CD14-positive monocyte (primary cell): ENCODE results near the gene FDX2. TPM values are rescaled to one million over a fixed set of nuclear protein-coding genes. Genes with fewer than 3 reads are reported as not detected.

Source experiments
- DNase-seq, 3 donors: peaks; one replicate each; pipeline ENCODE4 v3.0.0-alpha.2; 2011 to 2022
- H2AFZ ChIP-seq: 2 replicates; pipeline ENCODE4 v1.6.0; 2012; ENCODE audit warnings: mild to moderate bottlenecking, low read depth, low read length, inconsistent platforms; ENCODE audit not compliant: insufficient read depth, poor library complexity, severe bottlenecking
- H3K27ac ChIP-seq, 2 donors: 1 replicate in 1 of 2; 2 replicates in 1 of 2; pipeline ENCODE4 v1.5.1; 2012 to 2013; ENCODE audit warnings: low read length in 2 of 2, control low read depth in 1 of 2, inconsistent platforms in 1 of 2, low read depth in 1 of 2, mild to moderate bottlenecking in 1 of 2
- H3K27me3 ChIP-seq, 2 donors: one replicate each; pipeline versions ENCODE4 v1.6.0 to v1.6.1; 2011 to 2013; ENCODE audit warnings: low read length in 2 of 2; ENCODE audit not compliant: control insufficient read depth in 2 of 2, insufficient read depth in 2 of 2
- H3K36me3 ChIP-seq, 2 donors: replicated peaks in 1 of 2; 1 replicate in 1 of 2; 2 replicates in 1 of 2; pipeline versions ENCODE4 v1.5.1 to v1.6.1; 2012 to 2013; ENCODE audit warnings: low read length in 2 of 2, control low read depth in 1 of 2, inconsistent platforms in 1 of 2, mild to moderate bottlenecking in 1 of 2; ENCODE audit not compliant: insufficient read depth in 2 of 2, control insufficient read depth in 1 of 2
- H3K4me1 ChIP-seq, 2 donors: 1 replicate in 1 of 2; 2 replicates in 1 of 2; pipeline versions ENCODE4 v1.5.1 to v1.6.1; 2012 to 2013; ENCODE audit warnings: low read length in 2 of 2, control low read depth in 1 of 2, inconsistent platforms in 1 of 2, mild to moderate bottlenecking in 1 of 2, moderate library complexity in 1 of 2; ENCODE audit not compliant: insufficient read depth in 2 of 2, control insufficient read depth in 1 of 2
- H3K4me2 ChIP-seq: replicated peaks from 2 replicates; pipeline ENCODE3; 2012; ENCODE audit warnings: low read length, moderate library complexity, mild to moderate bottlenecking; ENCODE audit not compliant: poor library complexity, severe bottlenecking; ENCODE audit errors: extremely low read depth
- H3K4me3 ChIP-seq, 3 experiments: fragments of 200-600 bp in 1 of 3; sonication (generic) in 1 of 3; replicated peaks in 1 of 3; 1 replicate in 2 of 3; 2 replicates in 1 of 3; pipeline ENCODE4 v1.5.1; 2011 to 2013; ENCODE audit warnings: low read length in 3 of 3, mild to moderate bottlenecking in 3 of 3, control low read depth in 2 of 3, low read depth in 2 of 3, inconsistent platforms in 1 of 3, moderate library complexity in 1 of 3
- H3K79me2 ChIP-seq: 2 replicates; pipeline ENCODE4 v1.6.0; 2012; ENCODE audit warnings: mild to moderate bottlenecking, control low read depth, inconsistent platforms, low read length, moderate library complexity; ENCODE audit not compliant: insufficient read depth
- H3K9ac ChIP-seq: 2 replicates; pipeline ENCODE4 v1.6.0; 2017; ENCODE audit warnings: low read length, mild to moderate bottlenecking; ENCODE audit not compliant: insufficient read depth, poor library complexity, severe bottlenecking
- H3K9me3 ChIP-seq, 2 donors: replicated peaks in 1 of 2; 1 replicate in 1 of 2; 2 replicates in 1 of 2; pipeline versions ENCODE4 v1.5.1 to v1.6.1; 2012 to 2013; ENCODE audit warnings: low read length in 2 of 2, control low read depth in 1 of 2; ENCODE audit not compliant: control insufficient read depth in 1 of 2, insufficient read depth in 1 of 2
- H4K20me1 ChIP-seq: 2 replicates; pipeline ENCODE4 v1.6.0; 2012; ENCODE audit warnings: mild to moderate bottlenecking, low read length, control low read depth, moderate library complexity; ENCODE audit not compliant: insufficient read depth
- H3K27ac Mint-ChIP-seq, 7 donors: one replicate each; pipeline ENCODE4 v1.8.0; 2020; ENCODE audit warnings: mild to moderate bottlenecking in 7 of 7, mixed read lengths in 7 of 7, moderate library complexity in 6 of 7, inconsistent platforms in 2 of 7
- H3K27me3 Mint-ChIP-seq, 3 donors: one replicate each; pipeline ENCODE4 v1.8.0; 2021 to 2022; ENCODE audit warnings: low read depth in 3 of 3, mild to moderate bottlenecking in 3 of 3, mixed read lengths in 3 of 3, moderate library complexity in 3 of 3, inconsistent platforms in 1 of 3
- H3K36me3 Mint-ChIP-seq, 2 donors: one replicate each; pipeline ENCODE4 v1.8.0; 2020; ENCODE audit warnings: mixed read lengths in 2 of 2, inconsistent platforms in 1 of 2, mild to moderate bottlenecking in 1 of 2
- H3K4me1 Mint-ChIP-seq: one replicate; pipeline ENCODE4 v1.8.0; 2020; ENCODE audit warnings: mild to moderate bottlenecking, mixed read lengths
- H3K4me3 Mint-ChIP-seq, 2 donors: one replicate each; pipeline ENCODE4 v1.8.0; 2020; ENCODE audit warnings: mild to moderate bottlenecking in 2 of 2, mixed read lengths in 2 of 2, moderate library complexity in 1 of 2
- H3K9me3 Mint-ChIP-seq, 7 donors: one replicate each; pipeline ENCODE4 v1.8.0; 2020 to 2022; ENCODE audit warnings: mixed read lengths in 7 of 7, mild to moderate bottlenecking in 6 of 7, moderate library complexity in 6 of 7, inconsistent platforms in 2 of 7
- WGBS: methylation state at CpG from one replicate; pipeline ENCODE4 v1.1.5; 2013; ENCODE audit warnings: missing lambda C conversion rate; ENCODE audit not compliant: insufficient coverage; 5-methylcytosine and 5-hydroxymethylcytosine counted together
- intact Hi-C, 2 donors: fragments of 100-400 bp; cut with micrococcal nuclease; formaldehyde crosslinking; loops; one replicate each; pipeline versions ENCODE4 v1.15.0 to v1.15.1; 2023
- polyA plus RNA-seq, 3 donors: library from polyadenylated mRNA; depleted of rRNA in 1 of 3; unstranded in 2 of 3; stranded (reverse) in 1 of 3; fragments of 300-500 nt in 2 of 3; fragments of >200 nt in 1 of 3; fragmentation: Illumina TruSeq in 2 of 3; gene quantifications; 1 replicate in 2 of 3; 2 replicates in 1 of 3; pipeline ENCODE4 v1.2.3, GENCODE V29; 2012 to 2021
- TF ChIP-seq, protein P1 (sequence below): fragments of 200-600 bp; IDR thresholded peaks from one replicate; pipeline ENCODE4 v1.8.0; 2022; ENCODE audit warnings: antibody characterized with exemption, mild to moderate bottlenecking

FDX2 gene
- polyA plus RNA-seq, 3 donors = 5.5 to 6.8 (median 6.7) TPM

DNA sequence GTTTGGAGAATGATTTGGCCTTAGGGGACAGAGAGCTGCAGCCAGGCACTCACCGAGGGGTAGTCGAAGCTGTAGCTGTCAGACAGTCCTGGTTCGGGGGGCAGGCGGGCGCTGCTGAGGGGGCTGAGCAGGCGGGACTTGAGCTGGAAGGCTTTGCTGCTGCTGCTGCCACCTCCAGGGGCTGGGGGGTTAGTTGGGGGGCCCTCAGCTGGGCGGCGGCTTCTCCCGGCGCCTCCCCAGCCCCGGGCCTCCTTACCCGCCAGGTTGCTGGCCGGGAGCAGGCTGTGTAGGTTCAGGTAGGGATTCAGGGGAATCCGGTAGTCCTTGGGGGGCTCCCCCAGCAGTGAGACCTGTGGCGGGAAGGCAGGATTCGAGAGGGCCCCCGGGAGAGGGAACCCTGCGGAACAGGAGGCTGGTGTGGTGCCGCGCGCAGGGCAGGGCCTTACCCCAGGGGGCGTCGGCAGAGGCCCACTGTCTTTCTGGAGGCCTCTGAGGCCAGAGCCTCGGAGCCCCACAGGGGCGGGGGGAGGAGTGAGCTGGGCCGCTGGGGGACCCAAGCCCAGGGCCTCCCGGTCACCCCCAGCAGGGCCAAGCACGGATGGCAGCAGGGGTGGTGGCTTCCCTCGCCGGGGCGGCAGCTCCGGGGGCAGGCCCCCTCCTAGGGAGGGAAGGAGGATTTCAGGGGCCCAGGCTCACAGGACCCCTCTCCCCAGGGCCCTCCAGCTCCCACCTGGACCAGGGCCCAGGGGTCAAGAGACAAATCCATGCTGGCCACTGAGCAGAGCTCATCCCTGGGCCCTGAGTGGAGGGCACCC is 5.0 kb upstream of the FDX2 start:
- Mint-ChIP-seq H3K27me3 (peaks cover 0 to 2% (median 0%) of the 10 kb centered on the region in 3 donors), H3K36me3 (peaks cover 53 to 87% of the 10 kb centered on the region in 2 donors), H3K27ac (peak overlapping the region in 1 of 7 donors; percentile 7), H3K4me1 (peaks cover 2% of the 10 kb centered on the region), H3K4me3 (no peak overlapping the region), H3K9me3 (no peaks in the 10 kb centered on the region)
- Histone ChIP-seq H3K4me2 (no peak overlapping the region), H3K9ac (no peak overlapping the region), H3K4me1 (peaks cover 3 to 5% of the 10 kb centered on the region in 2 donors), H3K79me2 (no peaks in the 10 kb centered on the region), H3K36me3 (peaks cover 87 to 95% of the 10 kb centered on the region in 2 donors), H3K9me3 (no peaks in the 10 kb centered on the region), H3K27ac (no peak overlapping the region), H3K4me3 (no peak overlapping the region), H3K27me3 (no peaks in the 10 kb centered on the region), H2AFZ (no peak overlapping the region), H4K20me1 (peaks cover 21% of the 10 kb centered on the region)
- DNase-seq = no peak
- WGBS = 97% methylated on average over 21 of the region's 32 CpGs
- intact Hi-C loops = no loop called here
- TF ChIP-seq, protein P1, sequence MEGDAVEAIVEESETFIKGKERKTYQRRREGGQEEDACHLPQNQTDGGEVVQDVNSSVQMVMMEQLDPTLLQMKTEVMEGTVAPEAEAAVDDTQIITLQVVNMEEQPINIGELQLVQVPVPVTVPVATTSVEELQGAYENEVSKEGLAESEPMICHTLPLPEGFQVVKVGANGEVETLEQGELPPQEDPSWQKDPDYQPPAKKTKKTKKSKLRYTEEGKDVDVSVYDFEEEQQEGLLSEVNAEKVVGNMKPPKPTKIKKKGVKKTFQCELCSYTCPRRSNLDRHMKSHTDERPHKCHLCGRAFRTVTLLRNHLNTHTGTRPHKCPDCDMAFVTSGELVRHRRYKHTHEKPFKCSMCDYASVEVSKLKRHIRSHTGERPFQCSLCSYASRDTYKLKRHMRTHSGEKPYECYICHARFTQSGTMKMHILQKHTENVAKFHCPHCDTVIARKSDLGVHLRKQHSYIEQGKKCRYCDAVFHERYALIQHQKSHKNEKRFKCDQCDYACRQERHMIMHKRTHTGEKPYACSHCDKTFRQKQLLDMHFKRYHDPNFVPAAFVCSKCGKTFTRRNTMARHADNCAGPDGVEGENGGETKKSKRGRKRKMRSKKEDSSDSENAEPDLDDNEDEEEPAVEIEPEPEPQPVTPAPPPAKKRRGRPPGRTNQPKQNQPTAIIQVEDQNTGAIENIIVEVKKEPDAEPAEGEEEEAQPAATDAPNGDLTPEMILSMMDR = no peak

DNA sequence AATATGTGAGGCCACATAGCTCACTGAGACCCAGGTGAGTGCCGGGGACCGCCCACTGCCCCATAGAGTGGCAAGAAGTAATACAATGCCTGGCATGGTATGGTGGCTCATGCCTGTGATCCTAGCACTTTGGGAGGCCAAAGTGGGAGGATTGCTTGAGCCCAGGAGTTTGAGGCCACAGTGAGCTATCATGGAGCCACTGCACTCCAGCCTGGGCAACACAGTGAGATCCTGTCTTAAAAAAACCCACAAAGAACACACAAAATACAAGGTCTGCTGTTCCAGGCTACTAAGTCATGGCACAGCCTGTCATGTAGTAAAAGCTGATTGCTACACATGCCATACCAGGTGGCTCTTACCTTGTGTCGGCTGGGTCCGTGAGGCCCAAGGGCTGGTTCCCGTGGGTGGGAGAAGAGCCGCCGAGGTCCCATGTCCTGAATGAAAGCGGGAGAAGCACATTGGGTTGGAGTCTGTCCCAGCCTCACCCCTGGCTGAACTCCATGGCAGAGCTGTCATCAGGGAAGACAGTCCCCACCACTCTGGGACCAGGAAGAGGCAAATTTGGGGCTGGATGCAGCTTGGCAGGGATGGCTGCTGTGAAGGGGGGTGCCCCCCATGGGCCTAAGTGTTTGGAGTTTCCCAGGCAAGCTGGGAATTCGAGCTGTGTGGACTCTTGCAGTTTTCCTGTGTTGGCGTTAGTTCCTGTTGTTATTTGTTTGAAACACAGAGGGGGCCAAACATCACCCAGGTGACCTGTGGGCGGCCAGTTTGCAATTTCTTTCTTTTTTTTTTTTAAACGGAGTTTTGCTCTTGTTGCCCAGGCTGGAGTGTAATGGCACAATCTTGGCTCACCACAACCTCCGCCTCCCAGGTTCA is 3.2 kb upstream of the FDX2 start:
- peaks cover 70 to 78% of the 10 kb centered on the region in 2 donors for H3K36me3 ChIP-seq
- Mint-ChIP-seq H3K27ac (peak overlapping the region in 2 of 7 donors; percentile 35 to 41), H3K4me3 (no peak overlapping the region), H3K4me1 (peaks cover 11% of the 10 kb centered on the region), H3K9me3 (peaks cover 0 to 1% (median 0%) of the 10 kb centered on the region in 7 donors), H3K27me3 (peaks cover 2 to 5% (median 3%) of the 10 kb centered on the region in 3 donors), H3K36me3 (peaks cover 41 to 73% of the 10 kb centered on the region in 2 donors)
- peaks cover 21% of the 10 kb centered on the region for H4K20me1 ChIP-seq
- H3K27me3 ChIP-seq = no peaks in the 10 kb centered on the region
- DNase-seq = no peak
- H3K9me3 ChIP-seq = no peaks in the 10 kb centered on the region
- H3K4me3 ChIP-seq = no peak overlapping the region
- H3K27ac ChIP-seq = no peak overlapping the region
- 97% methylated on average over 10 of the region's 13 CpGs for WGBS
- intact Hi-C loops = no loop called here
- no peaks in the 10 kb centered on the region for H3K79me2 ChIP-seq
- TF ChIP-seq, protein P1 = no peak
- H3K4me1 ChIP-seq = peaks cover 7 to 15% of the 10 kb centered on the region in 2 donors
- no peak overlapping the region for H2AFZ ChIP-seq
- no peak overlapping the region for H3K9ac ChIP-seq
- H3K4me2 ChIP-seq = no peak overlapping the region
